ENCODE measurements around the gene GGA1.
"Not testable (repeated sequence)": the region's sequence is repeated elsewhere in the genome, so short reads cannot be mapped to it uniquely, and the experiment has no call there.

The GGA1 gene

DNA sequence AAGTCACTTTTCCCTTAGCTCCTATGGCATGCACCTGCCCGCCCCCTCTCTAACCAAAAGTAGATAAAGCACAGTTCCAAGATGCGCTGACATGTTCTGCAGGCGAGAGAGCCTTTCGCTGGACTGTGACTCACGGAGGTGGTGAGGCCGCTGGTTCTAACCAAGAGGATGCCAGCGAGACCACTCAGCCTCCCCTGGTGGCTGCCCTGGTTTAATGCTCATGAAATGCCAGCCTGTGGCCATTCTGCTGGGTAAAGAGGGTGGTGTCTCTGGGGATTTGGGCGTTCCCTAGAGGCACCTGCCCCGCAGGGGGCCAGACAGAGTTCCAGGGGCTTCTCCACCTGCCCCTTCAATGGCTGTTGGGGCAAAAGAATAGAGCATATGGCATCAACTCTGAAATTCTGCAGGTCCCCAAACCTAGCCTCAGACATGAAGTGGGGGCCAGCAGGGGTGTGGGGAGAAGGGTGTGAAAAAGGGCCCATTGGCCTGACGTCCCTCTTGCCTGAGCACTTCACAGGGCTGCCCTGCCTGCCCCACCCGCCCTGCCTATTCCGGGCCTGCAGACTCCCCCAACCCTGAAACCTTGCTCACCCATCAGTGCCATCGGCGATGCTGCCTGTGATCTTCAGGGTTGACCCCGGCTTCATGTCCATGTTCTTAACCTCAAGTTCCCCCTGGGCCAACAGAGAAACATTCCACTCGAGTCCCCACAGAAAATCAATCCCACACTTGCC lies 37.2 kb upstream of the GGA1 start:
- no peak for DNase-seq

DNA sequence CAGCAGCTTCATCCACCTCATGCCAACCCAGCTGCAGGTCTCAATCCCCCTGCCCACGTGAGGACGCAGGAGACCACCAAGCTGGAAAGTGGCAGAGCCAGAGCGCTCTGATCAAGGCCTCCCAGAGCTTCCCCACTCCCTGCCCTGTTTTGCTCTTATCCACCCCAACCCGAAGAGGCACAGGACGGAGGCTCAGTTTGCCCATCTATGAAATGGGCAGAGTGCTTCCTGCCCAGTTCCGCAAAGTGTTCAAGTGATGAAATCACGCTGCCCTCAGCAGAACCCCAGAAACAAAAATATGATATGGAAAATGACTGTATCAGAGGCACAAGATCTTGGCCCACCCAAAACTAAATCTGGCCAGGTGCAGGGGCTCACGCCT lies 36.7 kb upstream of the GGA1 start:
- no peak for DNase-seq

- no peak for DNase-seq
Observed at GRCh38 chr22:37575490-37576003, 33.1 kb upstream of the GGA1 start.

DNA sequence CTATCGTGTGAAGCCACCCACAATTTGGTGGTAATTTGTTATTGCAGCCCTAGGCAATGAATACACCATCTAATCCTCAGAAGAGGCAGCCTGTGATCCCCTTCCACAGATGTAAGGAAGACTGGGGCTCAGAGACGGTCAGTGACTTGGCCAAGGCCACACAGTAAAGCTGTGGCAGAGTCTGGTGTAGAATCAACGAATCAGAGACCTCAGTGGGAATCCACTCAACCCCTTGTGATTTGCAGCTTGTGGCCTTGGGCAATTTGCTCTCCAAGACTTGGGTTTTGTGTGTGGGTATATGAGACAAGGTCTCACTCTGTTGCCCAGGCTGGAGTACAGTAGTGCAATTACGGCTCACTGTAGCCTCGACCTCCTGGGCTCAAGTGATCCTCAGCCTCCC lies 30.6 kb upstream of the GGA1 start:
- no peak for DNase-seq

DNA sequence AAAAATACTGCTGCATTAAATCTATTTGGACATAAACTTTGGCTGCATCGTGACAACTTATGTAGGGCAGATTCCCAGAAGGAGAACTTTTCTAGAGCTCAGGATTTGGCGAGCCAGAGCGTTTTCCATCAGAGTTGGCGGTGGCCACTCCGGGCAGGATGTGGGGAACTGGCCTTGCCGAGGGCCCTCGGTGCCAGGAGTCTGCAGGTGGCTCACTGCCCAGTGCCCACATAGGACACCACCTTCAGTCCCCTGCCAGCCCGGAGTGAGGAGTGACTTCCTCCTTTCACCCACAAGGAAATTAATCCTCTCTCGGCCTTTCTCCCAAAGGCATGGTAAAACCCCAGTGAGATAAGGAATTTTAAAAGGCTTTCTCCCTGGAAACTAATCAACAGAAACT lies 27.1 kb upstream of the GGA1 start:
- no peak for DNase-seq

DNA sequence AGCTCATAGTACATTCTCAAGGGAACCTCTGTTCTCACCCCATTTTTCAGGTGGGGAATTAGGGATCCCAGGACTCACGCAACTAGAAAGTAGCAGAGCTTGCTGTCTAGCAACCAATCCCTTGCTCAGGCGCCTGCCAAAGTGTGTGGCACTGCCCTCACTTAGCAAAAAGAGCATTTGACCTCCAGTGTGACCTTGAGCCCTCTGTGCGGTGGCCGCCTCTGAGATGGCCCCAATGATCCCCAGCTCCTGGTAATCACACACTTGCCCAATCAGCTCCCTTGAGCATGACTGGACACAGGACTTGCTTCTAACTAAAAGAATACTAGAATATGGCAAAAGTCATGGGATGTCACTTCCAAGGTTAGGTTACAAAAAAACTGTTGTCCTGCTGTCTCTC lies 26.1 kb upstream of the GGA1 start:
- DNase-seq, result no peak

GRCh38 chr22:37588546-37589215 lies 20.0 kb upstream of the GGA1 start:
- no peak for DNase-seq

- DNase-seq, result no peak
Observed at GRCh38 chr22:37589636-37590035, 19.0 kb upstream of the GGA1 start.

DNA sequence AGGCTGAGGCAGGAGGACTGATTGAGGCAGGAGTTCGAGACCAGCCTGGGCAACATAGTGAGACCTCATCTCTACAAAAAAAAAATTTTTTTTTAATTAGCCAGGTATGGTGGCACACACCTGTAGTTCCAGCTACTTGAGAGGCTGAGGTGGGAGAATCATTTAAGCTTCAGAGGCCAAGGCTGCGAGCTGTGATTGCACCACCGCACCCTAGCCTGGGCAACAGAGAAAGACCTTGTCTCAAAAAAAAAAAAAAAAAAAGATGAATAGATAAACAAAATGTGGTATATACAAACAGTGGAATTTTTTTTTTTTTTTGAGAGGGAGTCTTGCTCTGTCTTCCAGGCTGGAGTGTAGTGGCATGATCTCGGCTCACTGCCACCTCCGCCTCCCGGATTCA lies 17.6 kb upstream of the GGA1 start:
- DNase-seq, result not testable (repeated sequence)

GRCh38 chr22:37591823-37592404 lies 16.7 kb upstream of the GGA1 start:
- no peak for DNase-seq

DNA sequence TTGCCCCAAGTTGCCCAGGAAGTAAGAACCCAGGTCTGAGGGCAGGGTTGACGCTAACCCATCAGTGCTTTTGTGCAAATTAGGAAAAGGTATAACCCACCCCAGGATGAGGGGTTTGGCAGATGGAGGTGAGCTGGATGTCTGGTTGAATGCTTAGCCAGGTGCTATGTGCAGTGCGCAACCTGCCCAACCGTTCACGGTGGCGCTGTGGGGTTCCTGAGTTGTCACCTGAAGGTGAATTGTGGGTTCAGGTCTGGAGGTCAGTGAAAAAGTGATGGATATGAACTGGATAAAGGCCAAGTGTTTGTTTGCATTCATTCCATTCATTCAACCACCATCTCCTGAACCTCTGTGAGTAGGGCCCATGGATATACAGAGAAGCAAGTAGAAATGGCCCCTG lies 14.4 kb upstream of the GGA1 start:
- DNase-seq, result no peak

DNA sequence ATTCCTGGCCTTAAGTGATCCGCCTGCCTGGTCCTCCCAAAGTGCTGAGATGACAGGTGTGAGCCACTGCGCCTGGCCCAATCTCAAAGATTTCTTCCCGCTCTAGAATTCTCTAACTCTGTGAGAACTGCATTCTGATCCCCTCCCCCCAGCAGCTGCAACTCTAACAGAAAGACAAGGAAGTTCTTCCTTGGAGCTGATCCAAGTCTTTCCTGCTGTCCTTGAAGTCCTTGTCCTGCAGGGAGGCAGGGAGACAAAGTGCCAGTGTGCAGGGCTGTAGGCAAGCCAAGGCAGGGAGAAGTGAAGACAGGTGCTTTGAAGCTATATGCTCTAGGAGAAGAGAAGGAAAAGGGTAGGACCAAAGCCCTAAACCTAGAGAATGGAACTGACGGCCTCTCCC lies 9.5 kb upstream of the GGA1 start:
- no peak for DNase-seq

DNA sequence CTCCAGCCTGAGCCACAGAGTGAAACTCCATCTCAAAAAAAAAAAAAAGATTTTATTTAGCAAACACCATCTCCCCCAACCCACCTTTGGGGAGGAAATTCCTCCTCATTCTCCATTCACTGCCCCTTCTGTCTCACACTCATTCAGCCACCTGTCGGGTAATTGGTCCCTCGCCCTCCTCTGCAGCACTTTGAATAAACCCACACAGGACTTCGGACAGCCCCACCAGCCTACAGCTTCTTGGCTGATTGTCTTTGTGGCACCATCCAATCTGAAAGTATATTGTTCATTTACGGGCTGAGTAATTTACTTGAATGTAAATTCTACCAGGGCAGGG lies 7.5 kb upstream of the GGA1 start:
- DNase-seq, result no peak

DNA sequence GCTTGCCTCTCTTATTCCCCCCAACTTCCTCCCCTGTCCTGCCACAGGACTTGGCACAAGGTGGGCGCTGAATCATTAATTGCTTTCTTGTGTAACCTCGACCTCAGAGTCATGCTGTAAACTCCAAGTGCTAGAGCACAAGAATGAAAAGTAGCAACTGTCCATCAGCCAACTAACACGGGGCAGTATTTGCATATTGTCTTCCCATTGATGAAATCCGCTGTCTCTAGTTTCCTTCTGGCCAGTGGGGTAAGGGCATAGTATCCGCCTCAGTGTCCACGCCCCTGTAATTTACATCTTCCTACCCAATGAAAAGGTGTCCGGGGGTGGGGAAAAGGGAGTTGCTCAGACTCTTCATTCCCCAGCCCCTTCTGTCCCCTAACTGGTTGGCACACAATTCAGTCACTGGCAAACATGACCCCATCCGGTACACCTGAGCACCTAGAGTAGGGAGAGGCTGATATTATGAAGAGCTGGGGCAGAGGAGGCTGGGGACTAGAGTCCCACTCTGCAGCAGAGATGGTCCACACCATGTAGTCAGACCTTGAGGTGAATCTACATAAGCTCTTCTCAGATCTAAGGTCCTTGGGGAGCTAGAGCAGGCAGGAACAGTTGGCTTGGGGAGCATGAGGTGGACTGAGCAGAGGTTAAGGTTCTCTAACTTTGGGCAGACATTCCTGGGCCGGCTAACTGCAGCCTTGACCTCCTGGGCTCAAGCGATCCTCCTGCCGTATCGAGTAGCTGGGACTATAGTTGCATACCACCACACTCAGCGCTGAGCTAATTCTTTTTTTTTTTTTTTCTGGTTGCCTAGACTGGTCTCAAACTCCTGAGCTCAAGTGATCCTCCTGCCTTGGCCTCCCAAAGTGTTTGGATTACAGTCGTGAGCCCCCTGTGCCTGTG lies 6.8 kb upstream of the GGA1 start:
- DNase-seq, result no peak

- not testable (repeated sequence) for DNase-seq
Observed at GRCh38 chr22:37602546-37603277, 5.9 kb upstream of the GGA1 start.

DNA sequence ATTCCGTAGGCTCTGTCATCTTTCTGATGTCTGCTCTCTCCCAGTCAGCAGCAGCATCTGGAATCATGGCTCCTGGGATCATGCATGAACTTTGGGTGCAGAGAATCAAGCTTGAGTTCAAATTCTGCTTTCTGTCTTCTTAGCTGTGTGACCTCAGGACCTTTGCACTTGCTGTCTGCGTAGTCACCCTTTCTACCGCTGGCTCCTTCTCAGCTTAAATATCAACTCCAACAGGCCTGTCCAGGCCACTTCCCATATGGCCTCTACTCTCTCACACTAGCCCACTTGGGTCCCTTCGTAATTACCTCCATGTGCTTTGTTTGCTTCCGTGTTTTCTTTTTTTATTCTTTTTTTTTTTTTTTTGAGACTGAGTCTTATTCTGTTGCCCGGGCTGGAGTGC lies 4.6 kb upstream of the GGA1 start:
- DNase-seq, result no peak

DNA sequence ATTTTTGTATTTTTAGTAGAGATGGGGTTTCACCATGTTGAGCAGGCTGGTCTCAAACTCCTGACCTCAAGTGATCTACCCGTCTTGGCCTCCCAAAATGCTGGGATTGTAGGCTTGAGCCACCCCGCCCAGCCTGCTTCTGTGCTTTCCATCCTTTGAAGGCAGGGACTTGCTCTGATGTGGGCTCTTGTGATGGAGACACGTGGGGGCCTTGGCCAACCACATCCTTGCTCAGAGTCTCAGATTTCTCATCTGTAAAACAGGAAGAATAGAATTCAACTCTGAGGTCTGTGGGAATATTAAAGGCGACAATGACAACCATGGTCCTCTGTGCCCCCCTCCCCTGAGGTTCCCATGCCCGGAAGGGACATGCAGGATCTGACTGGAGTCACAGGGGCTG lies 3.8 kb upstream of the GGA1 start:
- peak; percentile 32 for DNase-seq

GRCh38 chr22:37607010-37607934 lies 1.4 kb upstream of the GGA1 start:
- peak; percentile 84 for DNase-seq

- no peak for DNase-seq
Observed at GRCh38 chr22:37607935-37608476, 628 bp upstream of the GGA1 start.

DNA sequence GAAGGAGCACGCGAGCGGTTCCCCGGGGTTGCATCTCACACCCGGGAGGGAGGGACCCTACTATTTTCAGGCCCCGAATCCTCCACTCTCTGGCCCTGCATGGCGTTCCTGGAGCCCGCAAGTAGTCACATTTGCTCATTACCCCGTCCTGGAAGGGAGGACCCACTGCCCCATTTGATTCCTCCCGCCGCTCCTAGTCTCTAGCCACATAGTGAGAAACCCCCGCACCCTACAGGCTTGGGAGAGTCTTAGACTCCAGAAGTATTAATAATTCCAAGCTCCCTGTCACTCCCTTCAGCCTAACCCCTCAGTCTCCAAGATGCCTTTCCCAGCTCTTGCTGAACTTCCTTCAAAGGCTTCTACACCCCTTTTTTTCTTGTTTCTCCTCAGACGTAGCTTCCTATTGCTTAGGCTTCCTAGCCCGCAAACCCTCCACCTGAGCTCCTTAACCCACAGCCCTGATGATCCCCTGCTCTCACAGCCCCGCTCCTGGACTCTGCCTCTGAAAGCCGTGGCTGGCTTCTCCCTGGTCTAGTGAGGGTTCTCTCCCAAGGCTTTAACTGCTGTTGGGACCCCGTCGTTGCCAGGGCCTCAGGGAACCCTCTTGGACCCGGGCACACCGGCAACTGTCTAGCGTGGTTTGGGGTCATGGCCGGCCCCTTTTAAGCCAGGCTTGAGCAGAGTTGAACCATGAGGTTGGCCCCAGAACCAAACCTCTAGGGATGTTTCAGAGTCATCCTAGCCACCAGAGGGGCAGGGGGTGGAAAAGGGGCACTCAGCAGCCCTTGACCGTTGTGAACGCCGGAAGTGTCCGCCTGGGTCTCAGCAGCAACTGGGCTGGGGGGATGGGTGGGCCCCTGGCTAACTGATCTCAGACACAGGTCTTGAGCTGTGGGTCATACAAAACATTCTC lies 862 bp downstream of the GGA1 start:
- DNase-seq, result no peak

Measured in activated CD4-positive, alpha-beta T cell treated with anti-CD3 and anti-CD28 coated beads for 1 hour (primary cell).